Measurements from ENCODE around the gene CFAP77.

Gene CFAP77

DNA sequence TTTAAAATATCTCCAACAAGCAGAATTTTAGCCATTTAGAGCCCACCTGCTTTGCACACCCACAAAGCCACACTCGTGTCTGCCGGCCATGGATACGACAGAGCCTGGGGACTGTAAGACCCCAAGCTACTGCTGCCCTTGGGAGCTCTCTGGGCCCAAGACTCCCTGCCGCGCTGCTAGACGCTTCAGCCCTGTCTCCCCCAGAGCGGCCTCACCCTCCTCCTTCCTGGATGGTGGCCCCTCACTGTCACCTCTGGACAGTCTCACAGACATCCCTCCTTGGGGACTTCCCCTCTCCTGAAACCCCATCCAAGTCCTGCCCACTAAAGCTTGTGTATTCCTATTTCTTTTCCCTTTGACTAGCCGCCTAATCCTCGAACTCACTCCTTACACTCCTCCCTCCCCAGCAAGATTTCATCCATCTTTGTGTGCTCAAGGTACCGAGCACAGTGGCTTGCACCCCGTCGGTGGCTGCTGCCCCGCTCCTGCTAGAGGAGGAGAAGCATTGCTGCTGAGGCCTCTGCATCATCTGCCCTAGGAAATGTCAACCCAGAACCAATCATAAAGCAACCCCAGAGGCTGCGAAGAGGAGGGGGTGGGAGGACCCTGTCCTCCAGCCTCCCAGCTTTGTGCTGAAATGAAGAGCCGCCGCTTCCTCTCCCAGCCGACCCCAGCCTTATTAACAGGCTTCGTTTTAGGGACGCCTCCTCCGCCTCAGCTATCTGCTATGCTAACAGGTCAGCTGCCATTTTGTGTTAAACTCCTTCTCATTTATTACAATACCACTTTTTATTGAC is 71.2 kb downstream of the CFAP77 start:
- Histone ChIP-seq H3K27me3 (ENCODE audit: insufficient read depth, low read depth) (peaks cover 16% of the 10 kb centered on the region; the same call in 1 of the 2 replicates), H3K4me1 (ENCODE audit: low read depth, poor library complexity, severe bottlenecking) (peaks cover 5% of the 10 kb centered on the region), H3K27ac (no peak overlapping the region), H4K20me1 (ENCODE audit: insufficient read depth) (no peaks in the 10 kb centered on the region), H3K4me3 (IDR thresholded peaks at IDR 0.05; ENCODE audit: insufficient read depth, low read depth, low read length) (no peak overlapping the region), H3K4me2 (no peak overlapping the region), H3K9ac (no peak overlapping the region), H3K36me3 (ENCODE audit: insufficient read depth) (no peaks in the 10 kb centered on the region), H3K79me2 (ENCODE audit: insufficient read depth, low read depth) (no peaks in the 10 kb centered on the region), H2AFZ (ENCODE audit: low read depth) (no peak overlapping the region)
- TF ChIP-seq, protein P1, sequence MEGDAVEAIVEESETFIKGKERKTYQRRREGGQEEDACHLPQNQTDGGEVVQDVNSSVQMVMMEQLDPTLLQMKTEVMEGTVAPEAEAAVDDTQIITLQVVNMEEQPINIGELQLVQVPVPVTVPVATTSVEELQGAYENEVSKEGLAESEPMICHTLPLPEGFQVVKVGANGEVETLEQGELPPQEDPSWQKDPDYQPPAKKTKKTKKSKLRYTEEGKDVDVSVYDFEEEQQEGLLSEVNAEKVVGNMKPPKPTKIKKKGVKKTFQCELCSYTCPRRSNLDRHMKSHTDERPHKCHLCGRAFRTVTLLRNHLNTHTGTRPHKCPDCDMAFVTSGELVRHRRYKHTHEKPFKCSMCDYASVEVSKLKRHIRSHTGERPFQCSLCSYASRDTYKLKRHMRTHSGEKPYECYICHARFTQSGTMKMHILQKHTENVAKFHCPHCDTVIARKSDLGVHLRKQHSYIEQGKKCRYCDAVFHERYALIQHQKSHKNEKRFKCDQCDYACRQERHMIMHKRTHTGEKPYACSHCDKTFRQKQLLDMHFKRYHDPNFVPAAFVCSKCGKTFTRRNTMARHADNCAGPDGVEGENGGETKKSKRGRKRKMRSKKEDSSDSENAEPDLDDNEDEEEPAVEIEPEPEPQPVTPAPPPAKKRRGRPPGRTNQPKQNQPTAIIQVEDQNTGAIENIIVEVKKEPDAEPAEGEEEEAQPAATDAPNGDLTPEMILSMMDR (conservative IDR thresholded peaks at IDR 0.05; ENCODE audit: low read depth, low read length): no peak

DNA sequence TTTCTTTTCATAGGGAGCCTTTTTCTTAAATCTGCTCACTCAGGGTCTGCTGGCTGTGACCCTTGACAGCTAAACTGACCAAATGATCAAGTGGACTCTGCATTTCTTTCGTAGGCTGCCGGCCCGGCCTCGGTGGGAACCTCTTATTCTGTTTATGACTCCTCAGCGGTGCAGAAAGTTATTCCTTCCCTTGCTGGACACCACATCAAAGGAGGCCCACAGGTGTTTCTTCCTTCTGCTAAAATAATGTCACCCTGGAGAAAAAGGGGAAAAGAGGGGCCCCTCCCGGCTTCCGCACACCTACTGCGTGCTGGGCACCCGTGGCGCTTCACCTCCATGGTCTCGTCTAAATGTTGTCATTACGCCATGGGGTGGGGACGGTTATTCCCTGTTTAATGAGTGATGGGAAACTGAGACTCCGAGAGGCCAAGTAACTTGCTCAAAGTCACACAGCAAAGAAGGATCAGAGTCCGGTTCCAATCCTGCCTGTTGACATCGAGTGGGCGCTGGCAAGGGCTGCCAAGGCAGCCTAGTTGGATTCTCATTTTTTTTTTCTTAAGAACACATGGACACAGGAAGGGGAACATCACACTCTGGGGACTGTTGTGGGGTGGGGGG is 72.3 kb downstream of the CFAP77 start:
- H3K9ac ChIP-seq: no peak overlapping the region
- no peak overlapping the region for H3K4me3 ChIP-seq (IDR thresholded peaks at IDR 0.05; ENCODE audit: insufficient read depth, low read depth, low read length)
- TF ChIP-seq, protein P1 (conservative IDR thresholded peaks at IDR 0.05; ENCODE audit: low read depth, low read length): no peak

DNA sequence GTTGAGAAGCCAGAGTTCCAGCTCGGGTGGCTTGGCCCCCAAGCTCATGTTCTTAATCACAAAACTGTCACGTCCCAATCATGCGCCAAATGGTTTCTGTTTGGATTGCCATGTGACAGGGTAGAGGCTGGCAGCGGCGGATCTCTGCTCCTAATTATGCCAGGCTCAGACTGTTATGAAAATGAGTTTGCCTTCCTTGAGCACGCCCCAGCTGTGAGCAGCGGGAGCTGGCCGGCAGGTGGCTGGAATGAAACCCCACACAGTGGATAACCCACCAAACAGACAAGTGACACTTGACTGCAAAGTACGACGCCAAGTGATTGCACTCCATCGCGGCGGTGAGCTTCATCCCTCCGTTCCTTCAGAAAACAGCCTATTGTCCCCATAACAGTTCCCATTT is 75.4 kb downstream of the CFAP77 start:
- H2AFZ ChIP-seq (ENCODE audit: low read depth): no peak overlapping the region
- H3K27me3 ChIP-seq (ENCODE audit: insufficient read depth, low read depth): peaks cover 35% of the 10 kb centered on the region
- TF ChIP-seq, protein P1 (conservative IDR thresholded peaks at IDR 0.05; ENCODE audit: low read depth, low read length): no peak
- H3K4me3 ChIP-seq (IDR thresholded peaks at IDR 0.05; ENCODE audit: insufficient read depth, low read depth, low read length): no peak overlapping the region
- no peaks in the 10 kb centered on the region for H3K79me2 ChIP-seq (ENCODE audit: insufficient read depth, low read depth)
- no peak overlapping the region for H3K9ac ChIP-seq
- H4K20me1 ChIP-seq (ENCODE audit: insufficient read depth): no peaks in the 10 kb centered on the region
- no peaks in the 10 kb centered on the region for H3K36me3 ChIP-seq (ENCODE audit: insufficient read depth)
- H3K27ac ChIP-seq: no peak overlapping the region
- no peak overlapping the region for H3K4me2 ChIP-seq
- no peaks in the 10 kb centered on the region for H3K4me1 ChIP-seq (ENCODE audit: low read depth, poor library complexity, severe bottlenecking)

More for the DNA sequence above, 72.3 kb downstream of the CFAP77 start:
- Histone ChIP-seq H3K36me3 (ENCODE audit: insufficient read depth) (no peaks in the 10 kb centered on the region), H3K27ac (no peak overlapping the region), H3K4me2 (no peak overlapping the region), H3K79me2 (ENCODE audit: insufficient read depth, low read depth) (no peaks in the 10 kb centered on the region), H3K4me1 (ENCODE audit: low read depth, poor library complexity, severe bottlenecking) (peaks cover 5% of the 10 kb centered on the region), H2AFZ (ENCODE audit: low read depth) (no peak overlapping the region), H3K27me3 (ENCODE audit: insufficient read depth, low read depth) (peaks cover 17% of the 10 kb centered on the region; the same call in 1 of the 2 replicates), H4K20me1 (ENCODE audit: insufficient read depth) (no peaks in the 10 kb centered on the region)

DNA sequence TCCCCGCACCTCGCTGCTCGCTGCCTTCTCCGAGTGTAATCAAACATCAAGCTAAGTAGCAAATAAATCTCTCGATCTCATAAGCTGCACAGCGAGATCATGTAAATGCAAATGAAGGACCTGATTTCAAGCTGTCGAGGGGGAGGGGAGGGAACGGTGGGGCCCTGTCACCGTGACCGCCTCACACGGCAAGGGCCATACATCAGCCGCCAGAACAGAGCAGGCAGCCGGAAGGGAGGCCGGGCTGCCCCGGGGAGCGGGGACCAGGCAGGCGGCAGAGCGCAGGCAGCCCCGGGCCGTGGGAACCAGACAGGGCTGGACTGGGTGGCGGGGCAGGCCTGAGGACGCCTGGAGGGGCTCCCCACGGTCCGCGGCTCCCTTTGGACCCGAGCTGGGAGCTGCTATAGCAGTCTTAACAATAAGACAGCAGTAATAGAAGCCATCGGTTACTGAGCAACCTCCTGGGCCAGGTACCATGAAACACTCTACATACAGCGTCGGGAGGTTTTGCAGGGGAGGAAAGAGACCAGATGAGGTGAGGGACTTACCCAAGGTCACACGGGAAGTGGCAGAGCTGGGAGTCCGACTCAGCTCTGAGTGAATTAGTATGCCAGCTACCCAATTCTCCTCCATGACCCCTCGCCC is 76.8 kb downstream of the CFAP77 start:
- H2AFZ ChIP-seq (ENCODE audit: low read depth): no peak overlapping the region
- peaks cover 48% of the 10 kb centered on the region for H3K27me3 ChIP-seq (ENCODE audit: insufficient read depth, low read depth)
- H3K4me3 ChIP-seq (IDR thresholded peaks at IDR 0.05; ENCODE audit: insufficient read depth, low read depth, low read length): no peak overlapping the region
- H3K4me2 ChIP-seq: no peak overlapping the region
- H3K4me1 ChIP-seq (ENCODE audit: low read depth, poor library complexity, severe bottlenecking): no peaks in the 10 kb centered on the region
- H4K20me1 ChIP-seq (ENCODE audit: insufficient read depth): no peaks in the 10 kb centered on the region
- H3K36me3 ChIP-seq (ENCODE audit: insufficient read depth): no peaks in the 10 kb centered on the region
- no peak overlapping the region for H3K27ac ChIP-seq
- H3K9ac ChIP-seq: no peak overlapping the region
- no peaks in the 10 kb centered on the region for H3K79me2 ChIP-seq (ENCODE audit: insufficient read depth, low read depth)
- TF ChIP-seq, protein P1 (conservative IDR thresholded peaks at IDR 0.05; ENCODE audit: low read depth, low read length): no peak

Data from KMS-11 (cell line).